ENCODE results near the gene CBLL1. TPM values are rescaled to one million over a fixed set of nuclear protein-coding genes. Genes with fewer than 3 reads are reported as not detected.

Gene CBLL1
- total and polyA plus RNA-seq, 2 of the 4 experiments (the other 2 are of a cell fraction) = 15.6 to 19.0 TPM

DNA sequence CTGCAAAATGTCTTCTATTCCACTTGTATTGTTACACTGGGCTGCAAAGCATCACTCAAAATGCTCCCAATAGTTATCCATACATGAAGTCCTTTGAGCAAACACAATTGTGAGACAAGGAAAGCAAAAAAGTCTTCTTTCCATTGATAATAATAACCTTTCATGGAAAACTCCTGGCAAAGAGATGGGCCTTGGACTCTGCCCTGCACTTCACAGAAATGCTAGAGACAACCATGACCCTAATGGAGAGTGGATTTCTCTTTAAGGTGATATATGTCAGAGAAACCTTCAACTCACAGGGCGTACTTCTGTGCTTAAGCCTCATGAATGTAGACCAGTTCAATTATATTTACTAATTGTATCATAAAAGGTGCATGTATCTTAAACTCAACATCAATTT is 39.7 kb downstream of the CBLL1 start:
- dilution Hi-C loops (cut with HindIII; ENCODE audit: low sequenced_read_pairs, unreplicated experiment) = no loop called here
- H2AK5ac ChIP-seq (ENCODE audit: low read depth, low read length) = no peak overlapping the region

More for the DNA sequence above, 39.7 kb downstream of the CBLL1 start:
- Histone ChIP-seq H3K9me3 (ENCODE audit: control insufficient read depth, insufficient read depth, low read length) (no peaks in the 10 kb centered on the region), H3K4ac (ENCODE audit: low read depth, low read length) (no peak overlapping the region), H3K18ac (ENCODE audit: low read depth, low read length) (no peak overlapping the region), H3K14ac (replicated peaks; ENCODE audit: low read depth, low read length) (no peak overlapping the region), H3K27ac (ENCODE audit: insufficient read depth, low read length) (no peak overlapping the region), H2BK120ac (ENCODE audit: low read depth, low read length) (no peak overlapping the region), H4K20me1 (ENCODE audit: insufficient read depth, low read length) (no peaks in the 10 kb centered on the region), H2BK5ac (ENCODE audit: low read depth, low read length, poor library complexity, severe bottlenecking) (no peak overlapping the region), H2BK20ac (ENCODE audit: low read depth, low read length) (no peak overlapping the region), H3K36me3 (ENCODE audit: control insufficient read depth, insufficient read depth, low read length) (no peaks in the 10 kb centered on the region), H4K8ac (ENCODE audit: low read depth in 2 of 2, low read length in 2 of 2) (no peak overlapping the region), H3K9ac (ENCODE audit: low read depth, low read length) (no peak overlapping the region), H4K91ac (ENCODE audit: insufficient read depth, low read depth, low read length) (no peak overlapping the region), H4K5ac (ENCODE audit: low read depth, low read length) (no peak overlapping the region), H3K4me3 (ENCODE audit: insufficient read depth, low read depth, low read length) (no peak overlapping the region), H3K56ac (ENCODE audit: extremely low read depth, insufficient read depth, low read length) (no peak overlapping the region), H3K4me2 (ENCODE audit: low read depth, low read length) (no peak overlapping the region), H3K23ac (ENCODE audit: low read depth, low read length) (no peak overlapping the region), H3K27me3 (ENCODE audit: control insufficient read depth, insufficient read depth, low read length) (peaks cover 32% of the 10 kb centered on the region), H2AK9ac (replicated peaks; ENCODE audit: low read depth, low read length, poor library complexity) (no peak overlapping the region), H2AFZ (replicated peaks; ENCODE audit: low read length, poor library complexity) (no peak overlapping the region), H2BK15ac (ENCODE audit: low read depth, low read length) (no peak overlapping the region), H3K79me1 (ENCODE audit: low read depth in 1 of 2, low read length in 2 of 2) (no peaks in the 10 kb centered on the region), H3K4me1 (ENCODE audit: control insufficient read depth, insufficient read depth, low read length) (no peaks in the 10 kb centered on the region), H3K9me1 (ENCODE audit: insufficient read depth, low read length) (no peaks in the 10 kb centered on the region; the same call in 1 of the 2 replicates)
- intact Hi-C loops (cut with micrococcal nuclease) = no loop called here
- POLR2A ChIA-PET (ENCODE audit: unreplicated experiment) = no interaction called here
- TF ChIP-seq RCOR1 (IDR thresholded peaks at IDR 0.05; ENCODE audit: insufficient replicate concordance, low read length) (no peak), BHLHE40 (IDR thresholded peaks at IDR 0.05; ENCODE audit: low read depth, low read length) (no peak), RFX5 (IDR thresholded peaks at IDR 0.05; ENCODE audit: low read depth, low read length) (no peak), RAD21 (IDR thresholded peaks at IDR 0.05; ENCODE audit: low read length) (no peak), FOS (IDR thresholded peaks at IDR 0.05; ENCODE audit: low read depth, low read length) (no peak), SMC3 (IDR thresholded peaks at IDR 0.05; ENCODE audit: low read depth, low read length) (no peak), POLR2A (IDR thresholded peaks at IDR 0.05; ENCODE audit: low read depth, low read length) (no peak), MXI1 (IDR thresholded peaks at IDR 0.05; ENCODE audit: borderline replicate concordance, low read depth, low read length) (no peak), CEBPB (IDR thresholded peaks at IDR 0.05; ENCODE audit: low read depth, low read length) (no peak), NFE2L2 (IDR thresholded peaks at IDR 0.05; ENCODE audit: low read depth, low read length) (no peak), MAFK (IDR thresholded peaks at IDR 0.05; ENCODE audit: low read depth, low read length) (no peak), CHD1 (IDR thresholded peaks at IDR 0.05; ENCODE audit: low read depth, low read length) (no peak), MAZ (IDR thresholded peaks at IDR 0.05; ENCODE audit: borderline replicate concordance, low read depth, low read length) (no peak)
- TF ChIP-seq, protein P1, sequence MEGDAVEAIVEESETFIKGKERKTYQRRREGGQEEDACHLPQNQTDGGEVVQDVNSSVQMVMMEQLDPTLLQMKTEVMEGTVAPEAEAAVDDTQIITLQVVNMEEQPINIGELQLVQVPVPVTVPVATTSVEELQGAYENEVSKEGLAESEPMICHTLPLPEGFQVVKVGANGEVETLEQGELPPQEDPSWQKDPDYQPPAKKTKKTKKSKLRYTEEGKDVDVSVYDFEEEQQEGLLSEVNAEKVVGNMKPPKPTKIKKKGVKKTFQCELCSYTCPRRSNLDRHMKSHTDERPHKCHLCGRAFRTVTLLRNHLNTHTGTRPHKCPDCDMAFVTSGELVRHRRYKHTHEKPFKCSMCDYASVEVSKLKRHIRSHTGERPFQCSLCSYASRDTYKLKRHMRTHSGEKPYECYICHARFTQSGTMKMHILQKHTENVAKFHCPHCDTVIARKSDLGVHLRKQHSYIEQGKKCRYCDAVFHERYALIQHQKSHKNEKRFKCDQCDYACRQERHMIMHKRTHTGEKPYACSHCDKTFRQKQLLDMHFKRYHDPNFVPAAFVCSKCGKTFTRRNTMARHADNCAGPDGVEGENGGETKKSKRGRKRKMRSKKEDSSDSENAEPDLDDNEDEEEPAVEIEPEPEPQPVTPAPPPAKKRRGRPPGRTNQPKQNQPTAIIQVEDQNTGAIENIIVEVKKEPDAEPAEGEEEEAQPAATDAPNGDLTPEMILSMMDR (conservative IDR thresholded peaks at IDR 0.05; ENCODE audit: low read depth, low read length) = no peak
- TF ChIP-seq, protein P2, sequence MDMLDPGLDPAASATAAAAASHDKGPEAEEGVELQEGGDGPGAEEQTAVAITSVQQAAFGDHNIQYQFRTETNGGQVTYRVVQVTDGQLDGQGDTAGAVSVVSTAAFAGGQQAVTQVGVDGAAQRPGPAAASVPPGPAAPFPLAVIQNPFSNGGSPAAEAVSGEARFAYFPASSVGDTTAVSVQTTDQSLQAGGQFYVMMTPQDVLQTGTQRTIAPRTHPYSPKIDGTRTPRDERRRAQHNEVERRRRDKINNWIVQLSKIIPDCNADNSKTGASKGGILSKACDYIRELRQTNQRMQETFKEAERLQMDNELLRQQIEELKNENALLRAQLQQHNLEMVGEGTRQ (IDR thresholded peaks at IDR 0.05; ENCODE audit: low read depth, low read length) = no peak
- TF ChIP-seq, protein P3, sequence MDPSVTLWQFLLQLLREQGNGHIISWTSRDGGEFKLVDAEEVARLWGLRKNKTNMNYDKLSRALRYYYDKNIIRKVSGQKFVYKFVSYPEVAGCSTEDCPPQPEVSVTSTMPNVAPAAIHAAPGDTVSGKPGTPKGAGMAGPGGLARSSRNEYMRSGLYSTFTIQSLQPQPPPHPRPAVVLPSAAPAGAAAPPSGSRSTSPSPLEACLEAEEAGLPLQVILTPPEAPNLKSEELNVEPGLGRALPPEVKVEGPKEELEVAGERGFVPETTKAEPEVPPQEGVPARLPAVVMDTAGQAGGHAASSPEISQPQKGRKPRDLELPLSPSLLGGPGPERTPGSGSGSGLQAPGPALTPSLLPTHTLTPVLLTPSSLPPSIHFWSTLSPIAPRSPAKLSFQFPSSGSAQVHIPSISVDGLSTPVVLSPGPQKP (IDR thresholded peaks at IDR 0.05; ENCODE audit: borderline replicate concordance, low read depth, low read length) = no peak
- no CpG with 5 or more reads among the region's 1 CpG for WGBS, 2 experiments (ENCODE audit: extremely low coverage in 2 of 2, insufficient read length in 1 of 2)
- CTCF ChIA-PET = no interaction called here
- in situ Hi-C loops (cut with MboI; ENCODE audit: low sequenced_read_pairs) = no loop called here
- no TSS peak for BruUV-seq (replicated peaks)
- ATAC-seq (ENCODE audit: low read depth) (no peak), DNase-seq (no peak)

Measured in IMR-90 (cell line).